ENCODE data around the gene CD80.
A peak's percentile ranks its signal among the peaks of the same experiment; 100 is the strongest.

The CD80 gene

GRCh38 chr3:119500265-119500664 is 59.1 kb downstream of the CD80 start (continued):
- no peak for TF ChIP-seq POU6F1 (CRISPR knock-in tag; IDR thresholded peaks at IDR 0.05; ENCODE audit: borderline replicate concordance, low read depth)
- TF ChIP-seq TOX (CRISPR knock-in tag; IDR thresholded peaks at IDR 0.05; ENCODE audit: borderline replicate concordance) = no peak
- TF ChIP-seq ZNF8 (CRISPR knock-in tag; IDR thresholded peaks at IDR 0.05) = no peak
- TF ChIP-seq SNAI2 (CRISPR knock-in tag; IDR thresholded peaks at IDR 0.05) = no peak
- TF ChIP-seq TCF4 (CRISPR knock-in tag; IDR thresholded peaks at IDR 0.05; ENCODE audit: borderline replicate concordance) = no peak
- no peak for TF ChIP-seq ZFP30 (CRISPR knock-in tag; IDR thresholded peaks at IDR 0.05)

DNA sequence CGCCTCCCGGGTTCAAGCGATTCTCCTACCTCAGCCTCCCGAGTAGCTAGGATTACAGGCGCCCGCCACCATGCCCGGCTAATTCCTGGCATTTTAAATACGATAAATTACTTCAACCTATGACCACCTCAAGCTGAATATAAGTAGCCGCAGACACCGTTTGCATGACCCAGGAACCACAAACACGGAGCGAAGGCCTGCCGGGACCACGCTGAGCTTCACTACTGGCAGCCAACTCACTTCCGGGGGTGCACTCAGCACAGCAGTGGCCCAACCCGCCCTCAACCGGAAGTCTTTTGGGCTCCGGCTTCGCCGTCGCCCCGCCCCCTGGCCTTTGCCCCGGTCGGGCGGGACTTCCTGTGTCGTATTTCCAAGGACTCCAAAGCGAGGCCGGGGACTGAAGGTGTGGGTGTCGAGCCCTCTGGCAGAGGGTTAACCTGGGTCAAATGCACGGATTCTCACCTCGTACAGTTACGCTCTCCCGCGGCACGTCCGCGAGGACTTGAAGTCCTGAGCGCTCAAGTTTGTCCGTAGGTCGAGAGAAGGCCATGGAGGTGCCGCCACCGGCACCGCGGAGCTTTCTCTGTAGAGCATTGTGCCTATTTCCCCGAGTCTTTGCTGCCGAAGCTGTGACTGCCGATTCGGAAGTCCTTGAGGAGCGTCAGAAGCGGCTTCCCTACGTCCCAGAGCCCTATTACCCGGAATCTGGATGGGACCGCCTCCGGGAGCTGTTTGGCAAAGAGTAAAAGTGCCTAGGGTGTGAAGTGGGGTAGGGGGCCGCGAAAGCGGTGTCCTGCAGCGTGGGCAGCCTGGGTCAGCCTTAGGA is 61.0 kb downstream of the CD80 start, which contains the start of gene TIMMDC1:
TSS of gene TIMMDC1 (plus strand) at position 362 of the 826 bp plus-strand sequence. CDS start at position 549, 187 bp downstream.
- peak; percentile 97 for ATAC-seq
- TF ChIP-seq ZFP3 (CRISPR knock-in tag; IDR thresholded peaks at IDR 0.05) (0 out of 2 replicates have a peak, but pooled peaks have one; percentile 23), PATZ1 (CRISPR knock-in tag; IDR thresholded peaks at IDR 0.05; ENCODE audit: borderline replicate concordance) (peak; percentile 56; the same call in 1 of the 2 replicates), PPARA (CRISPR knock-in tag; IDR thresholded peaks at IDR 0.05; ENCODE audit: borderline replicate concordance) (no peak)

GRCh38 chr3:119497820-119498185 is 61.6 kb downstream of the CD80 start:
- ATAC-seq = peak; percentile 21

More at GRCh38 chr3:119497820-119498185, 61.6 kb downstream of the CD80 start:
- no peak for TF ChIP-seq PPARA (CRISPR knock-in tag; IDR thresholded peaks at IDR 0.05; ENCODE audit: borderline replicate concordance)
- TF ChIP-seq ZNF70 (CRISPR knock-in tag; IDR thresholded peaks at IDR 0.05) = no peak
- no peak for TF ChIP-seq RARB (CRISPR knock-in tag; IDR thresholded peaks at IDR 0.05)
- TF ChIP-seq SNAI2 (CRISPR knock-in tag; IDR thresholded peaks at IDR 0.05) = no peak
- TF ChIP-seq, protein P1, sequence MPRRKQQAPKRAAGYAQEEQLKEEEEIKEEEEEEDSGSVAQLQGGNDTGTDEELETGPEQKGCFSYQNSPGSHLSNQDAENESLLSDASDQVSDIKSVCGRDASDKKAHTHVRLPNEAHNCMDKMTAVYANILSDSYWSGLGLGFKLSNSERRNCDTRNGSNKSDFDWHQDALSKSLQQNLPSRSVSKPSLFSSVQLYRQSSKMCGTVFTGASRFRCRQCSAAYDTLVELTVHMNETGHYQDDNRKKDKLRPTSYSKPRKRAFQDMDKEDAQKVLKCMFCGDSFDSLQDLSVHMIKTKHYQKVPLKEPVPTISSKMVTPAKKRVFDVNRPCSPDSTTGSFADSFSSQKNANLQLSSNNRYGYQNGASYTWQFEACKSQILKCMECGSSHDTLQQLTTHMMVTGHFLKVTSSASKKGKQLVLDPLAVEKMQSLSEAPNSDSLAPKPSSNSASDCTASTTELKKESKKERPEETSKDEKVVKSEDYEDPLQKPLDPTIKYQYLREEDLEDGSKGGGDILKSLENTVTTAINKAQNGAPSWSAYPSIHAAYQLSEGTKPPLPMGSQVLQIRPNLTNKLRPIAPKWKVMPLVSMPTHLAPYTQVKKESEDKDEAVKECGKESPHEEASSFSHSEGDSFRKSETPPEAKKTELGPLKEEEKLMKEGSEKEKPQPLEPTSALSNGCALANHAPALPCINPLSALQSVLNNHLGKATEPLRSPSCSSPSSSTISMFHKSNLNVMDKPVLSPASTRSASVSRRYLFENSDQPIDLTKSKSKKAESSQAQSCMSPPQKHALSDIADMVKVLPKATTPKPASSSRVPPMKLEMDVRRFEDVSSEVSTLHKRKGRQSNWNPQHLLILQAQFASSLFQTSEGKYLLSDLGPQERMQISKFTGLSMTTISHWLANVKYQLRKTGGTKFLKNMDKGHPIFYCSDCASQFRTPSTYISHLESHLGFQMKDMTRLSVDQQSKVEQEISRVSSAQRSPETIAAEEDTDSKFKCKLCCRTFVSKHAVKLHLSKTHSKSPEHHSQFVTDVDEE (CRISPR knock-in tag; IDR thresholded peaks at IDR 0.05) = no peak
- TF ChIP-seq, protein P2, sequence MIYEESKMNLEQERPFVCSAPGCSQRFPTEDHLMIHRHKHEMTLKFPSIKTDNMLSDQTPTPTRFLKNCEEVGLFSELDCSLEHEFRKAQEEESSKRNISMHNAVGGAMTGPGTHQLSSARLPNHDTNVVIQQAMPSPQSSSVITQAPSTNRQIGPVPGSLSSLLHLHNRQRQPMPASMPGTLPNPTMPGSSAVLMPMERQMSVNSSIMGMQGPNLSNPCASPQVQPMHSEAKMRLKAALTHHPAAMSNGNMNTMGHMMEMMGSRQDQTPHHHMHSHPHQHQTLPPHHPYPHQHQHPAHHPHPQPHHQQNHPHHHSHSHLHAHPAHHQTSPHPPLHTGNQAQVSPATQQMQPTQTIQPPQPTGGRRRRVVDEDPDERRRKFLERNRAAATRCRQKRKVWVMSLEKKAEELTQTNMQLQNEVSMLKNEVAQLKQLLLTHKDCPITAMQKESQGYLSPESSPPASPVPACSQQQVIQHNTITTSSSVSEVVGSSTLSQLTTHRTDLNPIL (CRISPR knock-in tag; IDR thresholded peaks at IDR 0.05; ENCODE audit: low read depth) = no peak
- no peak for TF ChIP-seq ESRRG (CRISPR knock-in tag; IDR thresholded peaks at IDR 0.05)
- no peak for TF ChIP-seq POU6F1 (CRISPR knock-in tag; IDR thresholded peaks at IDR 0.05; ENCODE audit: borderline replicate concordance, low read depth)
- no peak for TF ChIP-seq ZFP3 (CRISPR knock-in tag; IDR thresholded peaks at IDR 0.05)
- TF ChIP-seq OSR1 (CRISPR knock-in tag; IDR thresholded peaks at IDR 0.05) = no peak
- no peak for TF ChIP-seq ZNF565 (CRISPR knock-in tag; conservative IDR thresholded peaks at IDR 0.05; ENCODE audit: low read depth)
- no peak for TF ChIP-seq ZFP30 (CRISPR knock-in tag; IDR thresholded peaks at IDR 0.05)
- TF ChIP-seq TCF4 (CRISPR knock-in tag; IDR thresholded peaks at IDR 0.05; ENCODE audit: borderline replicate concordance) = no peak
- no peak for TF ChIP-seq ARNTL (CRISPR knock-in tag; IDR thresholded peaks at IDR 0.05; ENCODE audit: borderline replicate concordance, low read depth)
- TF ChIP-seq PATZ1 (CRISPR knock-in tag; IDR thresholded peaks at IDR 0.05; ENCODE audit: borderline replicate concordance) = no peak
